NCI-H2029 treated with DMSO at 0.1 percent for 48 hours (cell line): ENCODE results near the gene PCDH9.
"Not testable (repeated sequence)": the region's sequence is repeated elsewhere in the genome, so short reads cannot be mapped to it uniquely, and the experiment has no call there.

ENCODE experiments used
- DNase-seq: peaks from one replicate; lab custom pipeline; 2025; lab: John Stamatoyannopoulos, UW

PCDH9 gene

DNA sequence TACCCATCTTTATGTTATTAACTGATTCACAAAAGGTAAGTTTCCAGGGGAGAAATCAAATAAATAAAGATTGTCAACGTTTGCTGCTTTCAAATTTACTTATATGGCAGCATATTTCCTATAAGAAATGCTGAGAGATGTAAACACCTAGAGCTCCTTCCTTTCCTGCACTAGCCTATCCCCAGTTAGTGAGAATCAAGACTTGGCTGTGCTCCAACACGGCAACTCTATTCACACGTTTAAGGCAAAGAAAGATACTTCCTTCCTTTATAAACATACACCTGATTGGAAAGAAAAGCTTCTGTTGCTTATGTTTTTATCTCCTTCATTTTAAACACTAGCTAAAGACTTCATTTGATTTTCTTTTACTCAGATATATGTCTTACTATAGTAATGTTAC lies 107.0 kb downstream of the PCDH9 start:
- DNase-seq: no peak

DNA sequence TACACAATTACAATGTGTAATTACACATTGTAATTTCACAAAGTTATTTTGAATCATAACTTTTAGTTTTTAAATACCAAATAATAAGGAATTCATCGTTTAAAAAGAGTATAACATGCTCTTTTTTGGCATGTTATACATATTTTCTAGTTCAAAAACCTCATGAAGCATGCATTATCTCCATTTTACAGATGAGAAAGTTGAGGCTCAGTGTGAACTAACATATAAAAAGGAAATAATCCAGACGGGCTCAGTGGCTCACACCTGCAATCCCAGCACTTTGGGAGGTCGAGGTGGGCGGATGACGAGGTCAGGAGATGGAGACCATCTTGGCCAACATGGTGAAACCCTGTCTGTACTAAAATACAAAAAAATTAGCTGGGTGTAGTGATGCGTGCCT lies 107.9 kb downstream of the PCDH9 start:
- no peak for DNase-seq

DNA sequence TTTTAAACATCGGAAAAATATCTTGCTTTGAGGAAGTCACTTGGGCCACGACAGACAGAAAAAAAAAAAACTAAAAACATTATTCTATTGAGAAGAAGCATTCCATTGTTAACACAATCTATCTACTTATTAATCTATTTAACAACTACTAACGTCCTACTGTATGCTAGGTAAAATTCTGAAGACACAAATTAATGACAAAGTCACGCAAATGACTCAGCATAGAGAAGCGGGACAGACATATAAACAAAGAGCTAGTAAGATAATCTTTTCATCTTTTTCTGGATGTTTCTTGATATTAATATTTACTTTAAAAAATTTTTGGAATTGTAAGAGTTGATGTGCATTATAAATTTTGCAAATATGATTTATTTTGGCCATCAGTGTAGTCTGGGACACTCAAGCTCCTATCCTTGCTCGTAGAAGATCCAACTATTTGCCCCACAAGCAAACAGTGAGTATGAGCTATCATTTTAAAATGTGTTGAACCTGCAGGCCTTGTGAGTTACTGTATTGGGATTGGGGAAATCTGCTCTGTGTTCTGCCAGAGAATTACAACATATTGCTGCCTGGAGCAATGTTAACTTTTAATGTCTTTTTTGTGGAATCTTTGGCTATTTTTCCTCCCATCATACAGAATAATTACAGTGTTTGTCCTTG lies 109.1 kb downstream of the PCDH9 start:
- no peak for DNase-seq

DNA sequence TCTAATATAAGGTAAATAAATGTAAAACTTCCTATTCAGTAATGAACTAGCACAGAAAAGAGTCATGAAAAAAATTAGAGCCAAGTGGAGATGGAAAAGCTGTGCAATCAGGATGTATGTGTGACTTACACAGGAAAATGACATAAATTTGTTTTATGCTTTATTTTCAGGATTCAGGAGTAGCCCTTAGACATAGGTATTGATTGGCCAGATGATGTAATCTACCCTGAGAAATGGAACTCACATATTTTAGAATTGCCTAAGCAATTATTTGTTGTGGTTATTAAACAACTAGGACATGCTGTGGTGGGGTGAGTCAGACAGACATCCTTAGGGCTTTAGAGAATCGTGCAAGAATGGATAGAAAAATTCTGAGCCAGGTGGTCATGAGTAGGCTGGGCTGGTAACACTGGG lies 110.6 kb downstream of the PCDH9 start:
- DNase-seq: no peak

DNA sequence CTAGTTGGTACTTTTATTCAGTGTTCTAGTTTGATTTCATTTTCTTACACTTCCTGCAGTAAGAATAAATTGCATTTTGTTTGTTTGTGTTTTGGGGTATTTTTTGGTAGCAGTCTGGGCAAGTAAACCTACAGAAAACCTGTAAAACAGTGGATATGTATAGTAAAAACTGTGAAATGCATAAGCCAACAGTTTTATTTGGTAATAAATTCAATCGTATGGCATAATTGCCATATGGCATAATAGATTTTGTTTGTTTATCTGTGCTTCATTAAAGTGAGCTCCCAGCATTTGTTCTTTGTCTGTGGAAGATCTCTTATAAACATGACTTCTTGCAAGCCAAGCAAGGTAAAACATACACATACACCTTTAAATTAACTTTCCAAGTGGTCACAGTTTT lies 111.9 kb downstream of the PCDH9 start:
- DNase-seq: no peak

DNA sequence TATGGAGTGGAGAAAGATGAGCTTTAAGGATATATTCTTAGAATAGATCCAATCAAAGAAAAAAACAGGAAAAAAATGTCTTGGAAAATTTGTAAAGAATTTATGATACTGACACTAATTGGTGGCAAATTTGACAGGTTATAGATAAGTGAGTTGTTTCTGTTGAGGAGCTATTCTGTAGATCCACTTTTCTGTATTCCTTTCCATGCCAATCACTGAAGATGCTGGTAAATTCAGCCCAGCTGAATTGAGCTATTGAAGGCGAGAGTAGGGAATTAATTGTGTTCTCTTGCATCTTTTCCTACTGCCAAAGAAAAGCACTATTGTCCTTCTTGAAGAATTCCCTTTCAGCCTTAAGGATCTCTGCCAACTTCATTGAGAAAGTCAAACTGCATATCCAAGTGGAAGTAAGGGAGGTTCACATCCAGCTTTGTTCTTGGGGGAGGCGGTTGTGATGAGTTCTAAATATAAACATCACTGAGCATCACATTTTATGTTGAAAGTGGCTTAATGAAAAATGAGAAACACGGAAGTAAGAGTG lies 113.1 kb downstream of the PCDH9 start:
- no peak for DNase-seq

DNA sequence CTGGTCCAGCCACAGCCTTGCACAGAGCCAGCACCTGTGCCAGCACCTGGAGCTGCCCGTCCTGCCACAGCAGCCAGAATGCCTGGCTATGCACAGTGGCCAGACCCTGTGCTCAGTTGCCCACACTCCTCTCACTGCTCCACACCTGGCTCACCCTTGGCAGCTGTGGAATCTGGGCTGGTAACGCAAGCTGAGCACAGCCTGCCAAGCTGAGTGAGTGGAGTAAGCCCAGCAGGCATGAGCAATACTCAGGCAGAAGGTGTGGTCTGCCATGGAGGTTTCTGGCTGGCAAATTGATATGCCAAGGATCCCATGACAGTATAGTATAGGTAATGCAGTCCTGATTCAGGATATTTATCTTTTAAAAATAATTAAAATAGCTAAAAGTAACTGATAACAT lies 122.2 kb downstream of the PCDH9 start:
- no peak for DNase-seq

DNA sequence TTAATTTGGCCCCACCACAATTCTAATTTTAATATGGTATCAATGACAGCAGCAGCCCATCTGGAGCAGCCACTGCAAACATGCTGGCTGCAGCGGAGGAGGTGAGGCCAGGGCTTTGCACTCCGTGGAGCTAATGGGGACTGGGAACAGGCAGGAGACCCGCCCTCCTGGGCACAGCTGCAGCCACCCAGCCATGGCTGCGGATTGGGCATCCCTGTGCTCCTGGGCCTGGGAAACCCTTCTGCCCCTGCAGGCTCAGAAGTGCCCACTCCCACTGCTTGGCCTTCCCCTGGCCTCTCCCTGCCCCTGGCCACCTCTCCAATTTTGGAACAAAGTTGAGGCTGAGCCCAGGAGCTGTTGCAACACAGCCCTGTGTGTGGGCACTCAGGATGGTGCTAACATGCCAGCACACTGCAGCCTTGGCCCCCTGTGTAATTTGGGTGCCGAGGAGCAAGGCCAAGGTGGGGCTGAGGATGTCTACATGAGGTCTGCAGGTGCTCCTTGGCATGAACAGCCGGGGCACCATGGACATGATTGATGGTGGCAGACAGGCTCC lies 123.6 kb downstream of the PCDH9 start:
- no peak for DNase-seq

DNA sequence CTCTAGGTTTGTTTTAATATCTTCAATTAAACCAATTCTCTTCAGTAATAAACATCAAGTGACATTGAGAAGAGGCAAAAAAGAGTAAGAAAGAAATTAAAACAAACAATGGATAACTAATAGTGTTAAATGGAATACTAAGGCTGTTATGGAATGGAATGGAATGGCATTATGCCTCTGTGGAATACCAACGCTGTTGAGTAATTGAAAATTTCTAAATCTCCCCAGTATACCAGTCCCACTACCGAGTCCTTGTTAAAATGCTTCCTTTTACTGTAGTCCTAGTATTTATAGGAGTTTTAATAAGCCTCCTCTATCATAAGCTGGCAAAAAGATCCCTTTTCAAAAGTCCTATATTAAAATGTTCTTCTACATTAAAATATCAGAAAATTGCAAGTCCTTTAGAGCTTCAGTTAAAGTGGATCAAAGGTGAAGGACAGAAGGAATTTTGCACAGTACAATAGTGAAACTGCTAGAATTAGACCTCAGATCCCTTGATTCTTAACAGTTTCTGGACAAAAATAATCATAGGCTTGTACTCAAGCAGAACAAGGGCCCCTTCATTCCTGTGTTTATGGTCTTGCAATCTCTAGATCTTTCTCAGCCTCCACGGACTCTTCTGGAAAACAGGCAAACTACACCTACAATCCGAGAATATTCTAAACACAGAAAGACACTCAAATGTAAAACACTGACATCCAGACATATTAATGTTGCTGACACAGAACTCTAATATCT lies 128.2 kb downstream of the PCDH9 start:
- DNase-seq: no peak

DNA sequence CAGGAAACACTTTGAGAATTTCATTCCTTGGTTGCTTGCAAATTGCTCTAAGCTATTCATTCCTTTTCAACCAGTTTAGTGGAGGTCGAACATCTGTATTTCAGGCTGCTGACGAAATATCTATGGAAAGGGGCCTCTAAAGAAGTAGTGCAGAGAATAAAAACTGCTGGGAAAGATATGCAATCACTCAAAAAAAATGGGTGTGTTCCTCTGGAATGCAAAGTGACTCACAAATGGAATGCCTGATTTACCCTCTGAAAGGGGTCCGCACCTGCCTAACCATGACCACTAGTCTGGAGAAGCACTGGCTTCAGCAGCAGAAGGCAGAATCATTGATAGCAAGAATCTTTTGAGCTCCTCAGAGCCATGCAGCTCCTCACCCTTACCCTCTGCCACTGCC lies 129.4 kb downstream of the PCDH9 start:
- DNase-seq: no peak

DNA sequence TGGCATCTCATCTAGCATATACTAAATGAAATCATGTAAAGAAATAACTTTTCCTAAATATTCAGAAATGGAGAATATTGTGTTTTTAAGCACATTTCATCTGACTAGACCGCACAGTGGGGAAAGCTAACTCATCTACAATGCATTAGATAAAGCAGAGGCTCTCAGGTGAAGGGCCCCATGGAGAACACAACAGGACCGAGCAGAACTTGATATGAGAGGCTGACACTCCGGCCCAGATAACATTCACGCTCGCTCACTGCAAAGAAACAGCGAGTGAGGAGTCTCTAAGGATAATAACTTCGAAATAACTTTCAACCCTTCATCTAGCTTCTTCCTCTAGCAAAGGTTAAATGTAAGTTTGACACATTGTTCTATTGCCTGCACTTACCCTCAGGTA lies 130.6 kb downstream of the PCDH9 start:
- no peak for DNase-seq

DNA sequence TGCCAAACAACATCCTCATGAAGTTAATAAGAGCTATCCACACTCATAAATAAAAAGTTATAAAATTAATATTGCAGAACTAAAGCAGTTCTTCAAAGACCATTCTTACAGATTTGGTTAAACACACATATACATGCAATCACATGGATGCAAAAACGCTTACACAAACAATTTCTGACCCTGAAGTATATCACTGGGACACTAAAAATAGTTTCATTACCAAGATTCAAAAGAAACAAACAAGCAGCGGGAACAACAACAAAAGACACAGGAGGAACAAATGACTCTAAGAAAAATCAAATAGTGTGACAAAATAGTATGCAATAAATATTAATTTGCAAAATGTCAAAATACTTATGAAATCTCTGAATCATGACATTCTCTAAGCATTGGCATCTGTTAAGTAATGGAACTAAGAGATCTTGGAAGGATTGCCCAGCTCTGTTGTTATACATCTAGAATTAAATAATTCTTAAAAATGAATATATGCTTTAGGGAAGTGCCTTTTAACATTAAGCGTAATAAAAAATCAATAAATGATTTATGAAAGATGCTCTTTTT lies 132.2 kb downstream of the PCDH9 start:
- no peak for DNase-seq

DNA sequence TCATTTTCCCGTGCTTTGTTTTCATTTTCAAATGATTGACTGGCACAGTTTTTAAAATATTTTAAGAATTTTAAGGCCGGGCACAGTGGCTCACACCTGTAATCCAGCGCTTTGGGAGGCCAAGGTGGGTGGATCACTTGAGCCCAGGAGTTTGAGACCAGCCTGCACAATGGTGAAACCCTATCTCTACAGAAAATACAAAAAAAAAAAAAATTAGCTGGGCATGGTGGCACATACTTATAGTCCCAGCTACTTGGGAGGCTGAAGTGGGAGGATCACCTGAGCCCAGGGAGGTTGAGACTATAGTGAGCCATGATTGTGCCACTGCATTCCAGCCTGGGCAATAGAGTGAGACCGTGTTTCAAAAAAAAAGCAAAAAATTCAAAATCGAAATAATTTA lies 133.2 kb downstream of the PCDH9 start:
- not testable (repeated sequence) for DNase-seq

DNA sequence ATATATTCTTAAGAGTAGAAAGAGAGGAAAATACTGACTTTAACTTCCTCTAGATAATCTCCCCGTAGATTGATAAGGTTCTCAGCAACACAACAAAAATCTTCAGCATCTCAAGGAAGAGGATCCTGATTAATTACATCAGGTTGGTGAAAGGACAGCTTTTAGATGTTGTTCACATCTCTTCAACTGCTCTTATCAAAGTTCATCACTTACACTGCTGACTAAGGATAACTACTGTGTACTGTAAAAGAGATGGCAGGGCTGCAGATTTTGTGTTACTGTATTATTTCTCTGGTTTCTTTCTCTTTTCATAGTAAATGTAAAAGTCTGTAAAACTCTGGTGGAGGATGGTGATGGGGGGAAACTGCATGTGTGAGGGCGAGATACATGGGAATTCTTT lies 133.7 kb downstream of the PCDH9 start:
- no peak for DNase-seq

DNA sequence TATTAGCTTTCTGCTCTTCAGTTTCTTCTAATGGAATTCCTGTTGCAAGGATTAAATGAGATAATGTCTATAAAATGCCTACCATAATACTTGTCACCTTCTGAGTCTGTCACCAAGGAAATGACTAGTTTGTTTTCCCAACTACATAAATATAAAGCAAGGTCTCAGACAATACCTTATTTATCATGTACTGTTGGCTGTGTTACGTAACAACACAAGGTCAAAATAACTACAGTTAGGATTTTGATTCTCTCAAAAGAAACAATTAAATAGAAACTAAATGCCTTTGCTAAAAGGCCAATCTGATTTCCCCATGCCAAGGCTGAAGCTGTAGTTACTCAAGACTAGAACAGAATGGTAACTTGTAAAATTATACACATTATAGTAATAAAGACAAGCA lies 134.5 kb downstream of the PCDH9 start:
- DNase-seq: no peak

DNA sequence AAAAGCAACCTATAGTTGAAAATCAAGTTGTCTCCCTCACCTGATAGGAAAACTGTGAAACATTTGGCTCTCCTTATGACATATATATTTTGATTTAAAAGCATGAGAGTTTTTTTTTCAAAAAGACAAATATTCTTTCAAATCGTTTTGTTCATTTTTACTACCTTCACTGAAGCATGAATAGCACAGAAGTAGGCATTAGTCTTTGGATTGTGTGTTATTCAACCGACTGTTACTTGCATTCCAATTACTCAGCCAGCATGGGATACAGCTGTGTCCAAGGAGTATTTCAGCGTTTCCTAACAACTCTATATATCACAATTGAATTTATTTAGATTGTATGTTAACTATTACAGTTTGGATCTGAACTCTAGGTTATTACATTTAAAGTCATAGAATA lies 135.2 kb downstream of the PCDH9 start:
- DNase-seq: no peak

DNA sequence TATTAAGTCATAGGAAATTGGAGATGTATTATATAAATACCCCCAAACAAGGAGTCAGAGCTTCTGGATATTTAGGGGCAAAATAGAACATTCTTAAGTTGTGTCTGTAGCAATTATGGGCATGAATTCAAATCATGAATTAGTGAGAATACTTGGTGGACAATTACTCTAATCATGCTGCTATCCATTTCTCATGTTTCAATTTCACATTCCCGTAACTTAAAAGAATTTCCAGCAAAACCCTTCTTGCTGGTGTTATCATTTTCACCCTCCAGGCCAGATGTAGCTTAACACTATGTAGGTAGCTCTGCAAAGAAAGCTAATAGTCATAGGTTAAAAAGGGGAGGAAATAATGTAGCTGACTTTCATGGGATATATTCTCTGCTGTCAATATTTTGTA lies 136.1 kb downstream of the PCDH9 start:
- no peak for DNase-seq

DNA sequence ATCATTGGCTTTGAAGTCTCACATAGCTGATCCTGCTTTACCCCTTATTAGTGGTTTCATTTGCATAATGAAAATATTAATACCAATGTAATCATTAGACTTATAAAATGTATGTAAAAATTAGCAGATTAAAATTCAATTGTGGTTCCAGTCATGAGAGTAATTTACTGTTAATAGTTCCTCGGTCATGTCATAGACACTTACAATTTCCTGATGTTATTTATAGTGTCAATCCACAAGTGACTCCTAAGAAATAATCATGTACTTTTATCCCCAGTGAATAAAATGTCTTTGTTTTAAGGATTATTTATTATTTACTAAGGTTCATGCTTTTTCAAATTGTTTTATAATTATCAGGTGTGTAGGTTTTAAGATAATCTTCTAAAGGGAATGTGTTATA lies 138.5 kb downstream of the PCDH9 start:
- no peak for DNase-seq

DNA sequence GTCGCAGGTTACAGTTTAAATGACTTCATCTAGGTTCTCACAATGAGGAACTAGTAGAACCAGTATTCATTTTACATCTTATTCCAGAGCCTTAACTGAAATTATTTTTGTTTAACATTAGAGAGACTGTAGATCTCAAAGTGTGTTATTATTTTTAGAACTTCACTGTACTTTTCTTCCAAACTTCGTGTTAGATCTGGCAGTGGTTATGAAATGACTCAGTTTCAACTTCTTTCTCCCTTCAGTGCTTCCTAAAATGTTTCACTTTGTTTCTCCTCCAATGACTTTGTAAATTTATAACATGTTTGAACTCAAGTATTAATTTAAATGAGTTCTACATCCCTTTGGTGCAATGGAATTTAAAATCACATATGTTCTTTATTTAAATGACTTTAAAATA lies 139.3 kb downstream of the PCDH9 start:
- no peak for DNase-seq

DNA sequence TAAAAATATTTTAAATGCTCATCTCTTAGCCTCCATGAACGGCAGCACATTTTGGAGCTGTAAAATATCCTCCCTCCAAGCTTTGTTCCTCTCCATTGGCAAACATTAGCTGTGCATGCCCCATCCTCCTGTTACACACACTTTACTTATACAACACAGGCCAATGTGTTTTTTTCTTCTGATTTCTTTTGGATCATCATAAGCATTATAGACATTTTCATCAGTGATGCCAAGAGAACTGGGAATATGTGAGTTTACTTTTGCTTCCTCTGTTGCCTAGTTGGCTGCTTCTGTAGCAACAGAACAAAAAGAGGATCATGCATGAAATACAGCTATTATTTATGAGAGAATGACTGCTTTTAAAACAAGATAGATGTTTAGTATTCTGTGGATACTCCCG lies 142.6 kb downstream of the PCDH9 start:
- no peak for DNase-seq

DNA sequence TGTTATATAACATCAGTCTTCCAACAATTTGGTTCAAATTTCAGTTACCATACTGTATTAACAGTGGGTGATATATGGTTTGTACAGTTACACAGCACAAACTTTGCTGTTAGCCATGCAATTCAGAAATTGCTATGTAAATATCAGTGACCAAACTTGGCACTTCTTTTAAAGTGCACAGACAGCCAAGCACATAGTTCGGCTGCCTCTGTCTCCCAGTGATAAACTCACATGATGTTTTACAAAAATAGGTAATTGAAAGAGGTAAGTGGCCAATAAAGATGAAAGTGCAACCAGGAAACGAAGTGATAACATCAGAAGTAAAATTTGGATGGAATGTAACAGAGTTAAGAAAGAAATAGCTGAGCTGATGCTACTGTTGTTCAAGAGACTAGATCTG lies 143.9 kb downstream of the PCDH9 start:
- no peak for DNase-seq

DNA sequence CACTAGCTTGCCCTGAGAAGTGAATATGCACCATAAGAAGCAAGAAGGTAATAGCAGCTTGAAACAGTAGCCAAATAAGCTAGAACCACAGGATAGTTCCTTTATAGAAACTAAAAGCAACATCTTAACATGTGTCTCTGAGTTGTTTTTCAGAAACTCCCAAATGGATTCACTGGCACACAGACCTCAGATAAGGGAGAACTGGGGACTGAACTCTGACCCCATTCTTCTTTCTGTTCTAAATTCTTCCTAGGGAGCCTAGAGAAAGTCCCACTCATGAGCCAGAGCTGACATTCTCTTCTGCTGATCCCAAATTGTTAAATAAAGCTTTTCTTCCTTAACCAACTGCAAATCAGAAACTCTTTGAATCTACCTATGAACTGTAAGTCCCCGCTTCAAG lies 146.1 kb downstream of the PCDH9 start:
- DNase-seq: no peak

DNA sequence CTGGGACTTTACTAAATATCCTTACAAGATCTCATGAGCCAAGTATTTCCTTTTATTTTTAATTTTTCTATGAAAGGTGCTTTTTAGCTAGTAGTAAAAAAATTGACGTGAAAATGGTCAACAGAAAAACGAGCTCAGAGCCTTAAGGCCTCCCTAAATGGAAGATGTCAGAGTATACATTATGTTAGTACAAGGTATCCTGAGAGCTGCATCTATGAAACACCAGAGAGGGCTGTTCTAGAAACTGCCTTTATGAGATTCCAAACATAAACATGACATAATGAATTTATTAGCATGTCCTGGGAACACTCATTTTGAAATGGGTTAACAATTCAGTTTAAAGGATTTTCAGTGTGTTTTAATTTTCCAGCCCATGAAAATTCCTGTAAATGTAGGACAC lies 146.6 kb downstream of the PCDH9 start:
- DNase-seq: no peak
